ENCODE measurements around the gene FOXP1.

GRCh38 chr3:71497367-71497897, 86.1 kb downstream of the FOXP1 start:
- TF ChIP-seq, protein P1, sequence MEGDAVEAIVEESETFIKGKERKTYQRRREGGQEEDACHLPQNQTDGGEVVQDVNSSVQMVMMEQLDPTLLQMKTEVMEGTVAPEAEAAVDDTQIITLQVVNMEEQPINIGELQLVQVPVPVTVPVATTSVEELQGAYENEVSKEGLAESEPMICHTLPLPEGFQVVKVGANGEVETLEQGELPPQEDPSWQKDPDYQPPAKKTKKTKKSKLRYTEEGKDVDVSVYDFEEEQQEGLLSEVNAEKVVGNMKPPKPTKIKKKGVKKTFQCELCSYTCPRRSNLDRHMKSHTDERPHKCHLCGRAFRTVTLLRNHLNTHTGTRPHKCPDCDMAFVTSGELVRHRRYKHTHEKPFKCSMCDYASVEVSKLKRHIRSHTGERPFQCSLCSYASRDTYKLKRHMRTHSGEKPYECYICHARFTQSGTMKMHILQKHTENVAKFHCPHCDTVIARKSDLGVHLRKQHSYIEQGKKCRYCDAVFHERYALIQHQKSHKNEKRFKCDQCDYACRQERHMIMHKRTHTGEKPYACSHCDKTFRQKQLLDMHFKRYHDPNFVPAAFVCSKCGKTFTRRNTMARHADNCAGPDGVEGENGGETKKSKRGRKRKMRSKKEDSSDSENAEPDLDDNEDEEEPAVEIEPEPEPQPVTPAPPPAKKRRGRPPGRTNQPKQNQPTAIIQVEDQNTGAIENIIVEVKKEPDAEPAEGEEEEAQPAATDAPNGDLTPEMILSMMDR (conservative IDR thresholded peaks at IDR 0.05; ENCODE audit: low read depth, low read length): no peak
- no peak for TF ChIP-seq EZH2 (IDR thresholded peaks at IDR 0.05; ENCODE audit: borderline replicate concordance, low read depth, low read length, poor library complexity, severe bottlenecking)
